ENCODE results near the gene COL13A1.

DNA sequence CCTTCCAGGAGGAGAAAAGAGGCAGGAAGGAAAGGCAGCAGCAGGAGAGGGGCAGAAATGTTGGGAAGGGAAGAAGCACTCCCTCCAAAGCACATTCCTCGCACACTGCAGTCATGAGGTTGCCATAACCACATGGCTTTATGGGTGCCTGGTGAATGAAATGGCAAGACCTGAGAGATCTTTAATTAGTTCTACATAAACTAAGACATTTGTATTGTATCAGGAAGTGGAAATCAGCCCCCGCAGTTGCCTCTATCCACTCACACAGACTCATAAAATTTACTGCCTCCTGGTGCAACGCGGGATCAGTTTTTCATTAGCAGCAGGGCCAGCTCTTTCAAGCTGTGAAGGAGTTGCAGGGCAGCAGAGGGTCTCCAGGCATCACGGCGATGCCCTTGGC, 106.4 kb downstream of the COL13A1 start:
- no peak for TF ChIP-seq POLR2A (IDR thresholded peaks at IDR 0.05)
- no peak for TF ChIP-seq CTCF (IDR thresholded peaks at IDR 0.05)
- TF ChIP-seq POLR2AphosphoS5 (IDR thresholded peaks at IDR 0.05; ENCODE audit: insufficient read depth in 1 of 2, low read depth in 1 of 2), result no peak

Data from vagina (tissue), 2 donors.